HG03097 (cell line): ENCODE measurements around the gene NXPH1.

Experiments
- ATAC-seq: cut with Tn5 transposase; IDR thresholded peaks from one replicate; pipeline ENCODE4 v1.9.1; 2021; ENCODE audit not compliant: unreplicated experiment, low FRiP score

The NXPH1 gene

DNA sequence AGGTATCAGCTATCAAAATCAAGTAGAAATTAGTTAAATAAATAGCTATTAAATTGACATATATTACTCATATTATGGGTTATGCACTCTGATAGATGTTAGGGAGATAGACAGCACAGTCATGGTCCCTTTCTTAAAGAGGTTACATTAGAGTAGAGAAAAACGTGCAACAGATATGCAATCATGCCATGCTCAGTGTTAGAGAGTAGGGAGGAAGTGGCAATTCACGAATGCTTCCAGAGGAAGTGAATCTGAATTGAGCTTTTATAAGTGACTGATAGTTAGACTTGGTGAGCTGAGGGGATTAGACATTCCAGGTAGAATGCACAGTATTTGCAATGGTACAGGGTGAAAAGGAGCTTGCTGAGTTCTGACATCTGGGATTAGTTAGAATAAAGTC lies 349.8 kb downstream of the NXPH1 start:
- no peak for ATAC-seq

DNA sequence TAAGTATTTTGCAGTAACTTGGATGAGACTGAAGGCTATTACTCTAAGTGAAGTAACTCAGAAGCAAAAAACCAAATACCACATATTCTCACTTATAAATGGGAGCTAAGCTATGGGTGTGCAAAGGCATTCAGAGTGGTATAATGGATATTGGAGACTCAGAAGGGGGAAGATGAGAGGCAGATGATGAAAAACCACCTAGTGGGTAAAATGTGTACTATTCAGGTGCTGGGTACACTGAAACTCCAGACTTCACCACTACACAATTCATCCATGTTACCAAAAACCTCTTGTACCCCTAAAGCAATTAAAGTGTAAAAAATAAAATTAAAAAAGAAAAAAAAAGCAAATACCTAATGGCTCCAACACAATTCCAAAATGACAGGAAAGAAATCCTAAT lies 351.7 kb downstream of the NXPH1 start:
- ATAC-seq, result no peak

DNA sequence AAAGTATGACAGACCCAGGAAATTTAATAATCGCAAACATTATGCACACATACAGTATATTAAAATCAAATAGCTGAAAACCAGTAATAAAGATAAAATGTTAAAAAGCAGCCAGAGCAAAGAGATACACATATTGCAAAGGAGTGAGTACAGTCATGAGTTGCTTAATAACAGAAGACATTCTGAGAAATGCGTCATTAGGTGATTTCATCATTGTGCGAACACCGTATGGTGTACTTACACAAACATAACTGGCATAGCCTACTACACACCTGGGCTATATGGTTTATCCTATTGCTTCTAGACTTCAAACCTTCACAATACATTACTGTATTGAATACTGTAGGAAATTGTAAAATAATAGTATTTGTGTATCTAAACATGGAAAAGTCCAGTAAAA lies 367.6 kb downstream of the NXPH1 start:
- no peak for ATAC-seq
